Adrenal gland (tissue), 5 donors: Measurements from ENCODE around the gene OSER1.

Experiments
- CTCF ChIP-seq, 6 experiments: fragments of 450-650 bp in 4 of 6; fragments of 200-600 bp in 2 of 6; sonication (generic) in 1 of 6; IDR thresholded peaks; 1 replicate in 5 of 6; 2 replicates in 1 of 6; pipeline versions ENCODE4 v1.5.1 to v1.8.0; 2016 to 2021; ENCODE audit warnings: antibody characterized with exemption in 6 of 6, mild to moderate bottlenecking in 2 of 6, moderate library complexity in 1 of 6
- POLR2A ChIP-seq, 2 donors: fragments of 450-650 bp; IDR thresholded peaks; one replicate each; pipeline ENCODE4 v1.6.1; 2017; ENCODE audit warnings: antibody characterized with exemption in 2 of 2, mild to moderate bottlenecking in 2 of 2, moderate library complexity in 1 of 2
- donor health status: DM: no; HTN: no; CAD: no.

- TF ChIP-seq CTCF (IDR thresholded peaks at IDR 0.05) = no peak
- no peak for TF ChIP-seq POLR2A (IDR thresholded peaks at IDR 0.05)
Measured at GRCh38 chr20:44173846-44174245, 36.7 kb downstream of the OSER1 start.
